Measurements from ENCODE around the gene PEAR1. TPM values are rescaled to one million over a fixed set of nuclear protein-coding genes. Genes with fewer than 3 reads are reported as not detected.

PEAR1 gene
- total RNA-seq, 1 experiment from 2014 or later: 3.0 TPM

DNA sequence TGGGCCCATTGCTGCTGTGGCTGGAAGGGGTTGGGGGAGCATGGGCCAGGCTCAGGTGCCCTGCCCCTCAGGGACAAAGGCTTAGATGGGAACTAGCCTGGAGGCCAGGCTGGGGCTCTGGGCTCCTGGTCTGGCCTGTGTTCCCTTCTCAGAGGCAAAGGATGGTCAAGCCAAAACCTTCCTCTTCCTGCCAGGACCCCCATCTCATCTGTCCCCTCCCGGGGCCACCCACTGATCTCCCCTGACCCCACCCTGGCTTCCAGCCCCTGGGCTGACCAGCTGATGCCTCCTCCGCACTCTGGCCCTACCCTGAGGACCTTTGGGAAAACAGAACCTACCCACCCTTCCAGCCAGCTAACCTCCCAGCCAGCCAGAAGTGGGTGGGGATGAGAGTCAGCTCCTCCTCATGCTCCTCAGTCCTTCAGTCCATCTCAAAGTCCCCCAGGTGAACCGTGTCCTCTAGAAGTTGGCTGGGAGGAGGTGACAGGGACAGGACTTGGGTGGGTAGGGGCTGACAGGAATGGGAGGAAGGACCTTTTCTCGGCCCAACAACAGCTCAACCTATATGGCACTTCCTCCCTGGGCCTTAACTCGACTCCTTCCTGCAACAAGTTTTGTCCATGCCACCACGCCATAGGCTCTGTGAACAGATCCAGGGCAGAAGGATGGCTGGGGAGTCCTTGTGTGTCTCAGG lies 7.5 kb downstream of the PEAR1 start:
- Mint-ChIP-seq H3K9me3 (ENCODE audit: low read depth, unreplicated experiment) (no peaks in the 10 kb centered on the region), H3K4me3 (ENCODE audit: low read depth, unreplicated experiment) (no peak overlapping the region), H3K27ac (ENCODE audit: unreplicated experiment) (no peak overlapping the region), H3K36me3 (ENCODE audit: insufficient read depth, unreplicated experiment) (no peaks in the 10 kb centered on the region), H3K27me3 (ENCODE audit: unreplicated experiment) (peaks cover 81% of the 10 kb centered on the region), H3K4me1 (ENCODE audit: low read depth, unreplicated experiment) (peaks cover 19% of the 10 kb centered on the region)
- CTCF ChIA-PET: interaction anchor here (0.9 to 1.7 kb wide), 2 partner anchors 9 to 27 kb away, joined by 3 to 4 read pairs; no protein-coding TSS in a partner anchor
- no peak for TF ChIP-seq CTCF (IDR thresholded peaks at IDR 0.05; ENCODE audit: unreplicated experiment)
- DNase-seq: no peak
- intact Hi-C loops (cut with micrococcal nuclease; ENCODE audit: unreplicated experiment): no loop called here
- no TSS peak for BruUV-seq (replicated peaks)

GRCh38 chr1:156901590-156901900 lies 8.0 kb downstream of the PEAR1 start:
- Mint-ChIP-seq H3K4me1 (ENCODE audit: low read depth, unreplicated experiment) (peaks cover 14% of the 10 kb centered on the region), H3K27ac (ENCODE audit: unreplicated experiment) (no peak overlapping the region), H3K9me3 (ENCODE audit: low read depth, unreplicated experiment) (no peaks in the 10 kb centered on the region), H3K4me3 (ENCODE audit: low read depth, unreplicated experiment) (no peak overlapping the region), H3K36me3 (ENCODE audit: insufficient read depth, unreplicated experiment) (no peaks in the 10 kb centered on the region), H3K27me3 (ENCODE audit: unreplicated experiment) (peaks cover 86% of the 10 kb centered on the region)
- intact Hi-C loops (cut with micrococcal nuclease; ENCODE audit: unreplicated experiment): no loop called here
- CTCF ChIA-PET: interaction anchor here (0.9 kb wide), 1 partner anchor 26 kb away, joined by 3 read pairs; no protein-coding TSS in a partner anchor
- TF ChIP-seq CTCF (IDR thresholded peaks at IDR 0.05; ENCODE audit: unreplicated experiment): no peak
- DNase-seq: no peak
- no TSS peak for BruUV-seq (replicated peaks)

GRCh38 chr1:156901966-156902915 lies 8.7 kb downstream of the PEAR1 start:
- no peak for TF ChIP-seq CTCF (IDR thresholded peaks at IDR 0.05; ENCODE audit: unreplicated experiment)
- peaks cover 2% of the 10 kb centered on the region for H3K36me3 Mint-ChIP-seq (ENCODE audit: insufficient read depth, unreplicated experiment)
- CTCF ChIA-PET: no interaction called here
- no peak overlapping the region for H3K4me3 Mint-ChIP-seq (ENCODE audit: low read depth, unreplicated experiment)
- BruUV-seq (replicated peaks): no TSS peak
- H3K4me1 Mint-ChIP-seq (ENCODE audit: low read depth, unreplicated experiment): peaks cover 14% of the 10 kb centered on the region
- no peak for DNase-seq
- H3K9me3 Mint-ChIP-seq (ENCODE audit: low read depth, unreplicated experiment): no peaks in the 10 kb centered on the region
- H3K27me3 Mint-ChIP-seq (ENCODE audit: unreplicated experiment): peaks cover 86% of the 10 kb centered on the region
- intact Hi-C loops (cut with micrococcal nuclease; ENCODE audit: unreplicated experiment): no loop called here
- no peak overlapping the region for H3K27ac Mint-ChIP-seq (ENCODE audit: unreplicated experiment)

- Mint-ChIP-seq H3K4me3 (ENCODE audit: low read depth, unreplicated experiment) (no peak overlapping the region), H3K9me3 (ENCODE audit: low read depth, unreplicated experiment) (no peaks in the 10 kb centered on the region), H3K27ac (ENCODE audit: unreplicated experiment) (no peak overlapping the region), H3K27me3 (ENCODE audit: unreplicated experiment) (peaks cover 77% of the 10 kb centered on the region), H3K4me1 (ENCODE audit: low read depth, unreplicated experiment) (peaks cover 10% of the 10 kb centered on the region), H3K36me3 (ENCODE audit: insufficient read depth, unreplicated experiment) (peaks cover 10% of the 10 kb centered on the region)
- BruUV-seq (replicated peaks): no TSS peak
- CTCF ChIA-PET: interaction anchor here (0.6 to 1.3 kb wide), 3 partner anchors 23 to 1752 kb away, joined by 3 to 12 read pairs (median 5); no protein-coding TSS in a partner anchor
- no peak for TF ChIP-seq CTCF (IDR thresholded peaks at IDR 0.05; ENCODE audit: unreplicated experiment)
- no peak for DNase-seq
- intact Hi-C loops (cut with micrococcal nuclease; ENCODE audit: unreplicated experiment): no loop called here
These were observed 10.0 kb downstream of the PEAR1 start for GRCh38 chr1:156903328-156904091.
